ACC112 (cell line): Measurements from ENCODE around the gene IL22.

Source experiments
- H2AFZ ChIP-seq: fragments of 200-600 bp; sonication (generic); one replicate; pipeline ENCODE4 v1.6.0; 2017; ENCODE audit warnings: antibody characterized with exemption, low read length; ENCODE audit not compliant: unreplicated experiment
- H3K27ac ChIP-seq: fragments of 200-600 bp; sonication (generic); 2 replicates; pipeline ENCODE4 v1.5.1; 2014; ENCODE audit warnings: low read depth, mild to moderate bottlenecking, antibody characterized with exemption, low read length, moderate library complexity
- H3K27me3 ChIP-seq: fragments of 200-600 bp; sonication (generic); 2 replicates; pipeline ENCODE4 v1.6.1; 2014; ENCODE audit warnings: mild to moderate bottlenecking, antibody characterized with exemption, low read length, moderate library complexity, mixed read lengths; ENCODE audit not compliant: insufficient read depth
- H3K36me3 ChIP-seq: fragments of 200-600 bp; sonication (generic); 2 replicates; pipeline ENCODE4 v1.6.1; 2016; ENCODE audit warnings: mild to moderate bottlenecking, antibody characterized with exemption, low read length, moderate library complexity, mixed read lengths; ENCODE audit not compliant: insufficient read depth
- H3K4me1 ChIP-seq: fragments of 200-600 bp; sonication (generic); one replicate; pipeline ENCODE4 v1.6.1; 2016; ENCODE audit warnings: low read length, mixed read lengths; ENCODE audit not compliant: insufficient read depth, unreplicated experiment, control insufficient read depth
- H3K4me3 ChIP-seq: fragments of 200-600 bp; sonication (generic); 2 replicates; pipeline ENCODE4 v1.5.1; 2014; ENCODE audit warnings: mild to moderate bottlenecking, low read depth, low read length
- H3K79me2 ChIP-seq: fragments of 200-600 bp; sonication (generic); one replicate; pipeline ENCODE4 v1.6.0; 2016; ENCODE audit warnings: low read length; ENCODE audit not compliant: control insufficient read depth, unreplicated experiment, insufficient read depth

The IL22 gene

GRCh38 chr12:68264857-68265256, 11.5 kb upstream of the IL22 start:
- no peaks in the 10 kb centered on the region for H3K79me2 ChIP-seq
- H2AFZ ChIP-seq, result no peak overlapping the region
- H3K27me3 ChIP-seq, result no peaks in the 10 kb centered on the region
- H3K36me3 ChIP-seq, result no peaks in the 10 kb centered on the region
- no peak overlapping the region for H3K4me3 ChIP-seq
- H3K27ac ChIP-seq, result peak overlapping the region; percentile 74
- H3K4me1 ChIP-seq, result peaks cover 51% of the 10 kb centered on the region

- Histone ChIP-seq H3K4me3 (no peak overlapping the region), H3K27me3 (no peaks in the 10 kb centered on the region), H3K27ac (peak overlapping the region; percentile 74), H3K4me1 (peaks cover 56% of the 10 kb centered on the region), H2AFZ (no peak overlapping the region), H3K36me3 (no peaks in the 10 kb centered on the region), H3K79me2 (no peaks in the 10 kb centered on the region)
Observed at GRCh38 chr12:68264158-68264855, 10.9 kb upstream of the IL22 start.

GRCh38 chr12:68263366-68263765, 10.0 kb upstream of the IL22 start:
- Histone ChIP-seq H3K4me1 (peaks cover 60% of the 10 kb centered on the region), H3K4me3 (no peak overlapping the region), H2AFZ (no peak overlapping the region), H3K79me2 (no peaks in the 10 kb centered on the region), H3K27ac (0 out of 2 replicates have a peak overlapping the region, but pooled peaks have one; percentile 74), H3K36me3 (no peaks in the 10 kb centered on the region), H3K27me3 (no peaks in the 10 kb centered on the region)

GRCh38 chr12:68261896-68262295, 8.5 kb upstream of the IL22 start:
- Histone ChIP-seq H2AFZ (no peak overlapping the region), H3K79me2 (no peaks in the 10 kb centered on the region), H3K27ac (no peak overlapping the region), H3K4me3 (no peak overlapping the region), H3K4me1 (peaks cover 45% of the 10 kb centered on the region), H3K36me3 (no peaks in the 10 kb centered on the region), H3K27me3 (no peaks in the 10 kb centered on the region)

- H2AFZ ChIP-seq, result peak overlapping the region; percentile 26
- peak overlapping the region; percentile 77 for H3K27ac ChIP-seq
Observed at GRCh38 chr12:68260153-68260552, 6.7 kb upstream of the IL22 start.

GRCh38 chr12:68259318-68259940, 6.0 kb upstream of the IL22 start:
- Histone ChIP-seq H2AFZ (peak overlapping the region; percentile 7), H3K27ac (peak overlapping the region; percentile 77), H3K4me3 (0 out of 2 replicates have a peak overlapping the region, but pooled peaks have one; percentile 4), H3K79me2 (no peaks in the 10 kb centered on the region), H3K27me3 (no peaks in the 10 kb centered on the region), H3K4me1 (peaks cover 33% of the 10 kb centered on the region), H3K36me3 (no peaks in the 10 kb centered on the region)

More at GRCh38 chr12:68260153-68260552, 6.7 kb upstream of the IL22 start:
- H3K4me3 ChIP-seq, result no peak overlapping the region
- H3K79me2 ChIP-seq, result no peaks in the 10 kb centered on the region
- peaks cover 36% of the 10 kb centered on the region for H3K4me1 ChIP-seq
- H3K27me3 ChIP-seq, result no peaks in the 10 kb centered on the region
- no peaks in the 10 kb centered on the region for H3K36me3 ChIP-seq

- Histone ChIP-seq H2AFZ (no peak overlapping the region), H3K79me2 (no peaks in the 10 kb centered on the region), H3K27me3 (no peaks in the 10 kb centered on the region), H3K36me3 (no peaks in the 10 kb centered on the region), H3K4me1 (peaks cover 8% of the 10 kb centered on the region), H3K4me3 (no peak overlapping the region), H3K27ac (no peak overlapping the region)
Observed at GRCh38 chr12:68252077-68252476, 1.3 kb downstream of the IL22 start.

GRCh38 chr12:68250454-68250853, 3.0 kb downstream of the IL22 start:
- Histone ChIP-seq H3K79me2 (no peaks in the 10 kb centered on the region), H2AFZ (no peak overlapping the region), H3K27me3 (no peaks in the 10 kb centered on the region), H3K27ac (no peak overlapping the region), H3K4me1 (peaks cover 14% of the 10 kb centered on the region), H3K4me3 (no peak overlapping the region), H3K36me3 (no peaks in the 10 kb centered on the region)

- H3K27ac ChIP-seq, result no peak overlapping the region
- no peaks in the 10 kb centered on the region for H3K36me3 ChIP-seq
- no peak overlapping the region for H2AFZ ChIP-seq
- H3K4me1 ChIP-seq, result peaks cover 20% of the 10 kb centered on the region
- no peak overlapping the region for H3K4me3 ChIP-seq
- H3K27me3 ChIP-seq, result no peaks in the 10 kb centered on the region
- H3K79me2 ChIP-seq, result no peaks in the 10 kb centered on the region
Observed at GRCh38 chr12:68247785-68248184, 5.6 kb downstream of the IL22 start.

- H3K27ac ChIP-seq, result no peak overlapping the region
- no peaks in the 10 kb centered on the region for H3K79me2 ChIP-seq
- no peak overlapping the region for H3K4me3 ChIP-seq
- H3K4me1 ChIP-seq, result peaks cover 21% of the 10 kb centered on the region
- no peaks in the 10 kb centered on the region for H3K27me3 ChIP-seq
- H2AFZ ChIP-seq, result no peak overlapping the region
- no peaks in the 10 kb centered on the region for H3K36me3 ChIP-seq
Observed at GRCh38 chr12:68246350-68246749, 7.1 kb downstream of the IL22 start.
